HUES6 (cell line): ENCODE measurements around the gene ZBTB8B.

ENCODE experiments used
- H3K27ac ChIP-seq: 2 replicates; pipeline ENCODE4 v1.7.0; 2013; ENCODE audit warnings: low read depth, mild to moderate bottlenecking, low read length, inconsistent platforms
- H3K27me3 ChIP-seq: 2 replicates; pipeline ENCODE4 v1.6.1; 2013; ENCODE audit warnings: low read length; ENCODE audit not compliant: control insufficient read depth, insufficient read depth
- H3K36me3 ChIP-seq: 2 replicates; pipeline ENCODE4 v1.6.1; 2013; ENCODE audit warnings: low read length; ENCODE audit not compliant: control insufficient read depth, insufficient read depth
- H3K4me1 ChIP-seq: 2 replicates; pipeline ENCODE4 v1.6.1; 2013; ENCODE audit warnings: low read length; ENCODE audit not compliant: control insufficient read depth, insufficient read depth
- H3K4me3 ChIP-seq: 2 replicates; pipeline ENCODE4 v1.5.1; 2013; ENCODE audit warnings: low read depth, low read length
- H3K9ac ChIP-seq: one replicate; pipeline ENCODE4 v1.6.1; 2013; ENCODE audit warnings: mild to moderate bottlenecking, low read length
- H3K9me3 ChIP-seq: 2 replicates; pipeline ENCODE4 v1.6.1; 2013; ENCODE audit warnings: low read depth, low read length; ENCODE audit not compliant: control insufficient read depth, insufficient read depth

Gene ZBTB8B

GRCh38 chr1:32507021-32507420 is 42.1 kb downstream of the ZBTB8B start:
- H3K27me3 ChIP-seq = no peaks in the 10 kb centered on the region
- H3K4me1 ChIP-seq = no peaks in the 10 kb centered on the region
- H3K9ac ChIP-seq = no peak overlapping the region
- H3K4me3 ChIP-seq = no peak overlapping the region
- H3K27ac ChIP-seq = no peak overlapping the region
- no peaks in the 10 kb centered on the region for H3K36me3 ChIP-seq
- H3K9me3 ChIP-seq = no peaks in the 10 kb centered on the region

- Histone ChIP-seq H3K9ac (no peak overlapping the region), H3K9me3 (no peaks in the 10 kb centered on the region), H3K27me3 (no peaks in the 10 kb centered on the region), H3K27ac (no peak overlapping the region), H3K4me1 (no peaks in the 10 kb centered on the region), H3K4me3 (no peak overlapping the region), H3K36me3 (no peaks in the 10 kb centered on the region)
Measured at GRCh38 chr1:32508761-32509160, 43.9 kb downstream of the ZBTB8B start.

- Histone ChIP-seq H3K27me3 (no peaks in the 10 kb centered on the region), H3K9me3 (no peaks in the 10 kb centered on the region), H3K36me3 (no peaks in the 10 kb centered on the region), H3K4me3 (no peak overlapping the region), H3K27ac (no peak overlapping the region), H3K9ac (no peak overlapping the region), H3K4me1 (no peaks in the 10 kb centered on the region)
Measured at GRCh38 chr1:32509939-32510338, 45.1 kb downstream of the ZBTB8B start.
